Mesothelial cell of epicardium (in vitro differentiated cells): Measurements from ENCODE around the gene LACTBL1. TPM values are rescaled to one million over a fixed set of nuclear protein-coding genes. Genes with fewer than 3 reads are reported as not detected.
A peak's percentile ranks its signal among the peaks of the same experiment; 100 is the strongest.

Experiments
- DNase-seq, 2 experiments: peaks; one replicate each; pipeline ENCODE4 v3.0.0; 2021; ENCODE audit warnings: low spot score in 2 of 2; ENCODE audit not compliant: unreplicated experiment in 2 of 2
- H3K27ac Mint-ChIP-seq: 2 replicates; pipeline ENCODE4 v1.8.0; 2021; ENCODE audit warnings: mixed read lengths
- H3K27me3 Mint-ChIP-seq: 2 replicates; pipeline ENCODE4 v1.8.0; 2021; ENCODE audit warnings: low read depth, mixed read lengths
- H3K36me3 Mint-ChIP-seq: 2 replicates; pipeline ENCODE4 v1.8.0; 2021; ENCODE audit warnings: mixed read lengths
- H3K4me1 Mint-ChIP-seq: 2 replicates; pipeline ENCODE4 v1.8.0; 2021; ENCODE audit warnings: mixed read lengths
- H3K4me3 Mint-ChIP-seq: 2 replicates; pipeline ENCODE4 v1.8.0; 2021; ENCODE audit warnings: mild to moderate bottlenecking, moderate library complexity, mixed read lengths
- H3K9me3 Mint-ChIP-seq: 2 replicates; pipeline ENCODE4 v1.8.0; 2021; ENCODE audit warnings: mixed read lengths
- total RNA-seq: library from RNA; stranded (reverse); gene quantifications from 3 replicates; pipeline ENCODE4 v1.2.1, GENCODE V29; 2021
- TF ChIP-seq, protein P1 (sequence below): fragments of 200-600 bp; sonication (generic); IDR thresholded peaks from one replicate; pipeline ENCODE4 v1.5.0; 2021; ENCODE audit warnings: antibody characterized with exemption; ENCODE audit not compliant: unreplicated experiment

Gene LACTBL1
- total RNA-seq, 1 donor from 2014 or later = not detected

DNA sequence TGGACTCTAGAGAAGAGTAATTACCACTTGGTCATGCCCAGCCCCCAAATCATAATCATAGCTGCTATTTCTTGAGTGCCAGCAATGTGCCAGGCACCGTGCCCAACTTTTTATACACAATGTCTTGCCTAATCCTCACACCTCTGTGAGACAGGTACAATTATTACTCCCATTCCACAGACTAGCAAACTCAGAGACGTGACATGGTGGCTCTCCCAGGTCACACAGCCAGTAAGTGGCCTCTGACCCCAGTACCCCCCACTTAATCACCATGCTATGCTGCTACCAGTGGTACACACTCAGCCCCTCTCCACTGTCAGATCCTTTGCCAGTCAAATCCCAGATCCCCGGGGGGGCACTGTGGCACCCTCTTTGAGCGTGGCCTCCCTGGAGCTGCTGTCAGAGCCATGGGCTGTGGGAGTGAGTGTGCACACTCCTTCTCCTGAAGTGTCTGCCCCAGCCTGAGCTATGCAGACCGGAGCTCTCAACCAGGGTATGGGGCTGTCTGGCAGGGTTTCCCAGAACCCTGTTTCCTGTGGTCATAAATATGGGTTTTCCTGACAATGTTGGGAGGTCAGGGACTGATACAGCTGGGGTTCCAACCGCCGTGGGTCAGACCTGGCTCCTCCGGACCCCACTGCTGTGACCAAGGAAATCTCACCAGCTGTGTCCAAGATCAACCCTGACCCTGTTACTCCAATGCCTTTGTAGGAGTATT lies 51.8 kb downstream of the LACTBL1 start:
- Mint-ChIP-seq H3K27ac (peak overlapping the region; percentile 5), H3K9me3 (peaks cover 4% of the 10 kb centered on the region), H3K36me3 (no peaks in the 10 kb centered on the region), H3K4me1 (peaks cover 10% of the 10 kb centered on the region), H3K4me3 (no peak overlapping the region), H3K27me3 (no peaks in the 10 kb centered on the region)
- no peak for DNase-seq
- TF ChIP-seq, protein P1, sequence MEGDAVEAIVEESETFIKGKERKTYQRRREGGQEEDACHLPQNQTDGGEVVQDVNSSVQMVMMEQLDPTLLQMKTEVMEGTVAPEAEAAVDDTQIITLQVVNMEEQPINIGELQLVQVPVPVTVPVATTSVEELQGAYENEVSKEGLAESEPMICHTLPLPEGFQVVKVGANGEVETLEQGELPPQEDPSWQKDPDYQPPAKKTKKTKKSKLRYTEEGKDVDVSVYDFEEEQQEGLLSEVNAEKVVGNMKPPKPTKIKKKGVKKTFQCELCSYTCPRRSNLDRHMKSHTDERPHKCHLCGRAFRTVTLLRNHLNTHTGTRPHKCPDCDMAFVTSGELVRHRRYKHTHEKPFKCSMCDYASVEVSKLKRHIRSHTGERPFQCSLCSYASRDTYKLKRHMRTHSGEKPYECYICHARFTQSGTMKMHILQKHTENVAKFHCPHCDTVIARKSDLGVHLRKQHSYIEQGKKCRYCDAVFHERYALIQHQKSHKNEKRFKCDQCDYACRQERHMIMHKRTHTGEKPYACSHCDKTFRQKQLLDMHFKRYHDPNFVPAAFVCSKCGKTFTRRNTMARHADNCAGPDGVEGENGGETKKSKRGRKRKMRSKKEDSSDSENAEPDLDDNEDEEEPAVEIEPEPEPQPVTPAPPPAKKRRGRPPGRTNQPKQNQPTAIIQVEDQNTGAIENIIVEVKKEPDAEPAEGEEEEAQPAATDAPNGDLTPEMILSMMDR = no peak

DNA sequence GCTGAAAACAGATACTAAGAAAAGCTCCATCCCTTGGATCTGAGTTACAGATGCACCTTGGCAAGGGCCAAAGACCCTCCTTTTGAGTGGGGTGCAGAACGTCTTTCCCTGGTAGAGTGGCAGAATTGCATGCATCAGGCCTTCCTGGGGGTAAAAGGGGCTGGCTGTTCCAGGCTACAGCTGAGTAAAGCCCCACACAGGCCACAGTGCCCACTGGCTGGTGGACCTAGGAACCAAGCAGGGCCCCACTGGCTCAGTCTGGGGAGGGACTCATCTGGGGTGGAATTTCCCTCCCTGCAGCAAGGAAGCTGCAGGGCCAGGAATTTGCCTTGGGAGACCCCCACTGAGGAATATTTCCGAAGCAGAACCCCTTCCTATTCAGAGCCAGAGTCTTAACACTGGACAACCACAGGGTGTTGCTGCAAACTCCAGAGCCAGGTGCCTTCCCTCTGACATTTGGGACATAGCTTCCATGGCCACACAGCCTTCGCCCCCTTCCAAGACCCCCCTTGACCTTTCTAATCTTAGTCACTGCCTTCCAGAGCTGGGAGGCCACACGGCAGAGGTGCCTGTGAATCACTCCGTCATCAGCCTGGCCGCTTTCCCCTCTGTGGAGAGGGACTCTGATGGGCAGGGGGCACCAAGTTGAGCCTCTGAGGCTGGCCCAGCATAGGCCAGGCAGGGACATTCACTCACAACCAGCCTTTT lies 52.5 kb downstream of the LACTBL1 start:
- H3K4me3 Mint-ChIP-seq = no peak overlapping the region
- peaks cover 4% of the 10 kb centered on the region for H3K9me3 Mint-ChIP-seq
- H3K27ac Mint-ChIP-seq = no peak overlapping the region
- H3K27me3 Mint-ChIP-seq = no peaks in the 10 kb centered on the region
- no peak for DNase-seq
- no peaks in the 10 kb centered on the region for H3K36me3 Mint-ChIP-seq
- peaks cover 10% of the 10 kb centered on the region for H3K4me1 Mint-ChIP-seq
- TF ChIP-seq, protein P1 = no peak

DNA sequence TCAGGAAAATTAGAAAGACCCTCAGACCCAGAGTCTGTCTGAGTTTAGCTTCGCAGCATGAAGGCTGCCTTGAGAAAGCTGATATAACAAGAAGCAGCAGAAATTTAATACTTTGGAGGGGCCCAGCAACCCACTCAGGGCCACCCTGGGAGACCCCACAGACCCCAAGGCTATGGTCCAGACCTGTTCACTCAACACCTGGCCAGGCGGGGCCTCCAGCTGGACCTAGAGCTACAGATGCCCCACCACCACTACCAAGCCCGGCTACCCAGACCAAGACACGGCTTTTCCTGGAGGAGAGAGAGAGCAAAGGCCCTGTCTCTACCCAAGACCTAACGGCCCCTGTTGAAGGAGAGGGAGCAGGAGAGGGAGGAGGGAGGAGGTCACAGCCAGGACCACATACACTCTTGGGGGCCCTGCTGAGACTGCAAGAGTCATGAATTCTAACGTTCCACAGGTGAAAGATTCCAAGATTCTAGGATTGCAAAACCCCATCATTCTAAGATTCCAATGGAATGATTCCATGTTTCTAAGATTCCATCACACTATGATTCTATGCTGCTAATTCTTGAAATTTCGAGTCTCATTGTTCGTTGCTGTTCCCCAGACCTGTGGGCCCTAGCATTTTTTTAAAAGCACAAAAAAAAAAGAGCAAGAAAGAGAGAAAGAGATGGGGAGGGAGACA lies 53.2 kb downstream of the LACTBL1 start:
- TF ChIP-seq, protein P1 = no peak
- H3K36me3 Mint-ChIP-seq = peaks cover 2% of the 10 kb centered on the region
- H3K27ac Mint-ChIP-seq = no peak overlapping the region
- H3K9me3 Mint-ChIP-seq = peaks cover 4% of the 10 kb centered on the region
- H3K4me3 Mint-ChIP-seq = no peak overlapping the region
- no peaks in the 10 kb centered on the region for H3K27me3 Mint-ChIP-seq
- DNase-seq = no peak
- peaks cover 10% of the 10 kb centered on the region for H3K4me1 Mint-ChIP-seq

DNA sequence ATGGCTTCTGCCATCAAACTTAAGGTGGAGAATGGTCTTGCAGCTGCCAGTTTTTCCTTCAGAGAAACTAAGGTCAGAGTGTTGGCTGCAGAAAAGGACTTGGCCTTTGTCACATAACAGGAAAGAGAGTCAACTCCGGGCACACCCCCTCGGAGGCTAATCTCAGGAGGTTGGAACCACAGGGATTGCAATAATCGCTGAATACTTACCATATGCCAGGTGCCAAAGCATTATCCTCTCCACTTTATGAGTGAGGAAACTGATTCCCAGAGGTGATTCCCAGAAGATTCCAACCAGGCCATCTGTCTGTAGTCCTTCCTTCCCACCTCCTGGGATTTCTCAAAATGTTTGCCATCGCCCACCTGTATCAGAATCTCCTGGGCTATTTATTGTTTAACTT lies 54.0 kb downstream of the LACTBL1 start:
- no peak overlapping the region for H3K27ac Mint-ChIP-seq
- TF ChIP-seq, protein P1 = no peak
- H3K4me1 Mint-ChIP-seq = peaks cover 10% of the 10 kb centered on the region
- peaks cover 4% of the 10 kb centered on the region for H3K9me3 Mint-ChIP-seq
- H3K4me3 Mint-ChIP-seq = no peak overlapping the region
- DNase-seq = no peak
- H3K27me3 Mint-ChIP-seq = no peaks in the 10 kb centered on the region
- H3K36me3 Mint-ChIP-seq = peaks cover 7% of the 10 kb centered on the region

DNA sequence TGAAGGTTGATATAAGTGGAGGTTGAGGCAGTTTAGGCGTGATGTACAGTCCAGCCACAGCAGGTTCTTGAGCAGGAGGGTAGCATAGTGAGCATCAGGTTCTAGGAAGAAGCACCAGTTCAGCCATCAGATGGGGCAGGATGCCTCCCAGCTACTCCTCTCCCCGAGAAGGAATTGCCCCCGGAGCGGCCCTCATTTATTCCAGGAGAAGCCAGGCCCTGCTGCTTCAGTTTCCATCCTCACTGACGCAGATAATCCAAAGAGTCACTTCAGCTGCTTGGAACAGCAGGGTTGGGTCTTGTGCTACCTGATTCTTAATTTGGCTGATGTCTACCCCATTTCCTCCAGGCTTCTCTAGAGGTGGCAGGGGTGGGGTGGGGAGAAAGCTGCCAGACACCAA lies 54.7 kb downstream of the LACTBL1 start:
- peaks cover 10% of the 10 kb centered on the region for H3K4me1 Mint-ChIP-seq
- peaks cover 12% of the 10 kb centered on the region for H3K36me3 Mint-ChIP-seq
- DNase-seq = no peak
- no peaks in the 10 kb centered on the region for H3K27me3 Mint-ChIP-seq
- no peak overlapping the region for H3K27ac Mint-ChIP-seq
- TF ChIP-seq, protein P1 = no peak
- no peak overlapping the region for H3K4me3 Mint-ChIP-seq
- H3K9me3 Mint-ChIP-seq = peaks cover 3% of the 10 kb centered on the region
